ENCODE data around the gene LAS1L. TPM values are rescaled to one million over a fixed set of nuclear protein-coding genes. Genes with fewer than 3 reads are reported as not detected.
"Not testable (repeated sequence)": the region's sequence is repeated elsewhere in the genome, so short reads cannot be mapped to it uniquely, and the experiment has no call there.

LAS1L gene
- total and polyA plus RNA-seq, 2 donors (not counting 1 experiment from before 2014, with no cell fraction given), result 11.9 to 16.4 TPM

DNA sequence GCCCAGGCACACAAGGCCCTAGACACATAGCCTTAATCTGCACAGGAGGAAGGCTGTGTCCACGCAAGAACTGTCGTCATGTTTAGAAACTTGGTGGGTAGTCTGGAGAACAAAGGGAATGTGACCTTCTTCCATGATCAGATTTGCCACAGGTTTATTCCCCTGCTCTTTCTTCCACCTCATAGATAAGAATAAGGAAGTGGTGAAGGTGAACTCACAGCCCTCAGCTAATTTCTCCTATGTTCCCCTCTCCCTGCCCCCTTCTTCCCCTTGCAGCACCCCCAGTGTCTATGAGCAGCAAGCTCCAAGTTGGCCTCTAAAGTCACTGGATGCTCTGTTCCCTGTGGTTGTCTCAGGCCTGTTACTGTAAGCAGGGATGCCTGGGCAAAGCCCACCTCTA is 39.8 kb upstream of the LAS1L start:
- Histone ChIP-seq H4K20me1 (ENCODE audit: control insufficient read depth, extremely low read depth, insufficient read depth, low read length) (no peaks in the 10 kb centered on the region), H3K27ac (ENCODE audit: insufficient read depth, low read length) (no peak overlapping the region), H3K4me2 (ENCODE audit: extremely low read depth, insufficient read depth, low read length) (no peak overlapping the region), H3K27me3 (ENCODE audit: control insufficient read depth, insufficient read depth, low read length) (no peaks in the 10 kb centered on the region), H2AFZ (ENCODE audit: low read length) (no peak overlapping the region), H3K4me3 (replicated peaks in 1 of 4; ENCODE audit: control extremely low read depth in 1 of 4, insufficient read depth in 1 of 4, low read depth in 3 of 4, low read length in 4 of 4) (no peak overlapping the region), H3K9me3 (ENCODE audit: control insufficient read depth, insufficient read depth, low read depth, low read length) (no peaks in the 10 kb centered on the region), H3K4me1 (ENCODE audit: control insufficient read depth, extremely low read depth, insufficient read depth, low read length) (no peaks in the 10 kb centered on the region), H3K36me3 (ENCODE audit: control insufficient read depth, insufficient read depth, low read length) (no peaks in the 10 kb centered on the region), H3K79me2 (ENCODE audit: control insufficient read depth, insufficient read depth, low read length) (no peaks in the 10 kb centered on the region), H3K9ac (ENCODE audit: insufficient read depth, low read length) (no peak overlapping the region)
- TF ChIP-seq EZH2 (IDR thresholded peaks at IDR 0.05; ENCODE audit: low read length, missing control alignments) (no peak), CTCF (conservative IDR thresholded peaks at IDR 0.05 in 1 of 2, IDR thresholded peaks at IDR 0.05 in 1 of 2; ENCODE audit: low read depth in 1 of 2, low read length in 2 of 2) (no peak)
- DNase-seq (ENCODE audit: low read depth in 2 of 2), result no peak

GRCh38 chrX:65572971-65573370 is 38.4 kb upstream of the LAS1L start:
- TF ChIP-seq EZH2 (IDR thresholded peaks at IDR 0.05; ENCODE audit: low read length, missing control alignments), result no peak
- no peak for TF ChIP-seq CTCF (conservative IDR thresholded peaks at IDR 0.05 in 1 of 2, IDR thresholded peaks at IDR 0.05 in 1 of 2; ENCODE audit: low read depth in 1 of 2, low read length in 2 of 2)
- DNase-seq (ENCODE audit: low read depth in 2 of 2), result no peak
- Histone ChIP-seq H2AFZ (ENCODE audit: low read length) (no peak overlapping the region), H3K9me3 (ENCODE audit: control insufficient read depth, insufficient read depth, low read depth, low read length) (no peaks in the 10 kb centered on the region), H3K79me2 (ENCODE audit: control insufficient read depth, insufficient read depth, low read length) (no peaks in the 10 kb centered on the region), H3K36me3 (ENCODE audit: control insufficient read depth, insufficient read depth, low read length) (no peaks in the 10 kb centered on the region), H3K27me3 (ENCODE audit: control insufficient read depth, insufficient read depth, low read length) (no peaks in the 10 kb centered on the region), H3K9ac (ENCODE audit: insufficient read depth, low read length) (no peak overlapping the region), H3K4me2 (ENCODE audit: extremely low read depth, insufficient read depth, low read length) (no peak overlapping the region), H3K4me1 (ENCODE audit: control insufficient read depth, extremely low read depth, insufficient read depth, low read length) (no peaks in the 10 kb centered on the region), H3K27ac (ENCODE audit: insufficient read depth, low read length) (no peak overlapping the region), H3K4me3 (replicated peaks in 1 of 4; ENCODE audit: control extremely low read depth in 1 of 4, insufficient read depth in 1 of 4, low read depth in 3 of 4, low read length in 4 of 4) (no peak overlapping the region), H4K20me1 (ENCODE audit: control insufficient read depth, extremely low read depth, insufficient read depth, low read length) (no peaks in the 10 kb centered on the region)

DNA sequence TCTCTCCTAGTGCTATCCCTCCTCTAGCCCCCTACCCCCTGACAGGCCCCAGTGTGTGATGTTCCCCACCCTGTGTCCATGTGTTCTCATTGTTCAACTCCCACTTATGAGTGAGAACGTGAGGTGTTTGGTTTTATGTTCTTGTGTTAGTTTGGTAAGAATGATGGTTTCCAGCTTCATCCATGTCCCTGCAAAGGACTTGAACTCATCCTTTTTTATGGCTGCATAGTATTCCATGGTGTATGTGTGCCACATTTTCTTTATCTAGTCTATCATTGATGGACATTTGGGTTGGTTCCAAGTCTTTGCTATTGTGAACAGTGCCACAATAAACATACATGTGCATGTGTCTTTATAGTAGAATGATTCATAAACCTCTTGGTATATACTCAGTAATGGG is 28.3 kb upstream of the LAS1L start:
- H3K4me2 ChIP-seq (ENCODE audit: extremely low read depth, insufficient read depth, low read length); H3K9me3 ChIP-seq (ENCODE audit: control insufficient read depth, insufficient read depth, low read depth, low read length); H3K27me3 ChIP-seq (ENCODE audit: control insufficient read depth, insufficient read depth, low read length); DNase-seq (ENCODE audit: low read depth in 2 of 2); H2AFZ ChIP-seq (ENCODE audit: low read length); H4K20me1 ChIP-seq (ENCODE audit: control insufficient read depth, extremely low read depth, insufficient read depth, low read length); H3K79me2 ChIP-seq (ENCODE audit: control insufficient read depth, insufficient read depth, low read length); H3K36me3 ChIP-seq (ENCODE audit: control insufficient read depth, insufficient read depth, low read length); H3K9ac ChIP-seq (ENCODE audit: insufficient read depth, low read length); H3K27ac ChIP-seq (ENCODE audit: insufficient read depth, low read length); H3K4me3 ChIP-seq (replicated peaks in 1 of 4; ENCODE audit: control extremely low read depth in 1 of 4, insufficient read depth in 1 of 4, low read depth in 3 of 4, low read length in 4 of 4); H3K4me1 ChIP-seq (ENCODE audit: control insufficient read depth, extremely low read depth, insufficient read depth, low read length): not testable (repeated sequence)
